ENCODE measurements around the gene UBE2K. TPM values are rescaled to one million over a fixed set of nuclear protein-coding genes. Genes with fewer than 3 reads are reported as not detected.
"Not testable (repeated sequence)": the region's sequence is repeated elsewhere in the genome, so short reads cannot be mapped to it uniquely, and the experiment has no call there.

The UBE2K gene
- total RNA-seq, 1 experiment from 2014 or later = 126 TPM

DNA sequence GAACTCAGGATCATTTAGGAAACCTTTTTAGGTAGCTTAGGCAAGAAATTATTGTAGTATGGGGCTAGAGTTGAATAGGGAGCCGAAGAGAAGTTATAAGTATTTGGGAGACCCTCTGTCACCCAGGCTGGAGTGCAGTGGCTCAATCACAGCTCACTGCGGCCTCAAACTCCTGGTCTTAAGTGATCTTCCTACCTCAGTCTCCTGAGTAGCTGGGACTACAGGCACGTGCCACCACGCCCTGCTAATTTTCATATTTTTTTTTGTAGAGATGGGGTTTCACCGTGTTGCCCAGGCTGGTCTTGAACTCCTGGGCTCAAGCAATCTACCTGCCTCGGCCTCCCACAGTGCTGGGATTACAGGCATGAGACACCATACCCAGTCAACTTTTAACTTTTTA lies 23.3 kb downstream of the UBE2K start:
- H3K36me3 ChIP-seq (ENCODE audit: control insufficient read depth in 1 of 2, insufficient read depth in 2 of 2, low read length in 2 of 2); H2AFZ ChIP-seq (ENCODE audit: low read depth, low read length, poor library complexity, severe bottlenecking); H3K9ac ChIP-seq (ENCODE audit: low read length); DNase-seq (ENCODE audit: low read depth, low spot score); H3K9me3 ChIP-seq (ENCODE audit: control insufficient read depth in 1 of 2, insufficient read depth in 1 of 2, low read depth in 1 of 2, low read length in 2 of 2); H3K4me3 ChIP-seq (replicated peaks in 1 of 2; ENCODE audit: low read depth in 1 of 2, low read length in 2 of 2); intact Hi-C loops (cut with micrococcal nuclease); RAD21 ChIA-PET (ENCODE audit: low non-redundant PET in 1 of 2, low total read pairs in 2 of 2, uncharacterized antibody in 2 of 2, unreplicated experiment in 2 of 2); H3K27ac ChIP-seq (ENCODE audit: low read depth, low read length); CTCF ChIA-PET; ATAC-seq; BruUV-seq (replicated peaks); H3K9me2 ChIP-seq (ENCODE audit: insufficient read depth); H3K4me1 ChIP-seq (ENCODE audit: control insufficient read depth in 1 of 2, insufficient read depth in 2 of 2, low read length in 2 of 2); H3K27me3 ChIP-seq (ENCODE audit: insufficient read depth, low read length); H3K4me2 ChIP-seq (ENCODE audit: low read length): not testable (repeated sequence)
- Histone ChIP-seq H4K20me1 (ENCODE audit: insufficient read depth) (peaks cover 31% of the 10 kb centered on the region; the same call in 1 of the 2 replicates), H3K79me2 (ENCODE audit: insufficient read depth, low read length) (peaks cover 99% of the 10 kb centered on the region)
- POLR2A ChIA-PET = interaction anchor here (1.3 kb wide), 1 partner anchor 83 kb away, joined by 3 read pairs; the partner anchor contains the start of gene SMIM14

DNA sequence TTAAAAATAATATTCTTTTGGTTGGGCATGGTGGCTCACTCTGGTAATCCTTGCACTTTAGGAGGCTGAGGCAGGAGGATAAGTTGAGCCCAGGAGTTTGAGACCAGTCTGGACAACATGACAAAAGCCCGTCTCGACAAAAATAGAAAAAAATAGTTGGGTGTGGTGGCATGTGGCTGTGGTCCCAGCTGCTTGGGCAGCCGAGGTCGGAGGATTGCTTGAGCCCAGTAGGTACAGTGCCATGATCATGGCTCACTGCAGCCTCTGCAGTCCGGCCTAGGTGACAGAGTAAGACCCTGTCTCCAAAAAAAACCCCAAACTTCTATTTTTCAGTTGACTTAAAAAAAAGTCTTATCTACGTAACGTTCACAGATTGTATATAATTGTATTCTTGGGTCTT lies 23.9 kb downstream of the UBE2K start:
- H3K9me3 ChIP-seq (ENCODE audit: control insufficient read depth in 1 of 2, insufficient read depth in 1 of 2, low read depth in 1 of 2, low read length in 2 of 2) = no peaks in the 10 kb centered on the region
- POLR2A ChIA-PET = no interaction called here
- intact Hi-C loops (cut with micrococcal nuclease) = no loop called here
- no peak overlapping the region for H3K27ac ChIP-seq (ENCODE audit: low read depth, low read length)
- no peak overlapping the region for H3K9ac ChIP-seq (ENCODE audit: low read length)
- H3K36me3 ChIP-seq (ENCODE audit: control insufficient read depth in 1 of 2, insufficient read depth in 2 of 2, low read length in 2 of 2) = no peaks in the 10 kb centered on the region
- CTCF ChIA-PET = no interaction called here
- H3K9me2 ChIP-seq (ENCODE audit: insufficient read depth) = no peaks in the 10 kb centered on the region
- H3K79me2 ChIP-seq (ENCODE audit: insufficient read depth, low read length) = peaks cover 99% of the 10 kb centered on the region
- DNase-seq (ENCODE audit: low read depth, low spot score) (no peak), ATAC-seq (no peak)
- no peak overlapping the region for H2AFZ ChIP-seq (ENCODE audit: low read depth, low read length, poor library complexity, severe bottlenecking)
- H3K4me3 ChIP-seq (replicated peaks in 1 of 2; ENCODE audit: low read depth in 1 of 2, low read length in 2 of 2) = no peak overlapping the region
- H3K4me2 ChIP-seq (ENCODE audit: low read length) = no peak overlapping the region
- no peaks in the 10 kb centered on the region for H3K27me3 ChIP-seq (ENCODE audit: insufficient read depth, low read length)
- no peaks in the 10 kb centered on the region for H3K4me1 ChIP-seq (ENCODE audit: control insufficient read depth in 1 of 2, insufficient read depth in 2 of 2, low read length in 2 of 2)
- RAD21 ChIA-PET (ENCODE audit: low non-redundant PET in 1 of 2, low total read pairs in 2 of 2, uncharacterized antibody in 2 of 2, unreplicated experiment in 2 of 2) = no interaction called here
- TF ChIP-seq EGR1 (IDR thresholded peaks at IDR 0.05; ENCODE audit: low read depth) (no peak), POLR2A (IDR thresholded peaks at IDR 0.05; ENCODE audit: borderline replicate concordance, extremely low read depth, insufficient read depth, insufficient read length) (no peak), SP1 (IDR thresholded peaks at IDR 0.05; ENCODE audit: low read depth) (no peak), EZH2phosphoT487 (IDR thresholded peaks at IDR 0.05; ENCODE audit: borderline replicate concordance) (no peak)
- TF ChIP-seq, protein P1, sequence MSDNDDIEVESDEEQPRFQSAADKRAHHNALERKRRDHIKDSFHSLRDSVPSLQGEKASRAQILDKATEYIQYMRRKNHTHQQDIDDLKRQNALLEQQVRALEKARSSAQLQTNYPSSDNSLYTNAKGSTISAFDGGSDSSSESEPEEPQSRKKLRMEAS (IDR thresholded peaks at IDR 0.05) = no peak
- TF ChIP-seq, protein P2, sequence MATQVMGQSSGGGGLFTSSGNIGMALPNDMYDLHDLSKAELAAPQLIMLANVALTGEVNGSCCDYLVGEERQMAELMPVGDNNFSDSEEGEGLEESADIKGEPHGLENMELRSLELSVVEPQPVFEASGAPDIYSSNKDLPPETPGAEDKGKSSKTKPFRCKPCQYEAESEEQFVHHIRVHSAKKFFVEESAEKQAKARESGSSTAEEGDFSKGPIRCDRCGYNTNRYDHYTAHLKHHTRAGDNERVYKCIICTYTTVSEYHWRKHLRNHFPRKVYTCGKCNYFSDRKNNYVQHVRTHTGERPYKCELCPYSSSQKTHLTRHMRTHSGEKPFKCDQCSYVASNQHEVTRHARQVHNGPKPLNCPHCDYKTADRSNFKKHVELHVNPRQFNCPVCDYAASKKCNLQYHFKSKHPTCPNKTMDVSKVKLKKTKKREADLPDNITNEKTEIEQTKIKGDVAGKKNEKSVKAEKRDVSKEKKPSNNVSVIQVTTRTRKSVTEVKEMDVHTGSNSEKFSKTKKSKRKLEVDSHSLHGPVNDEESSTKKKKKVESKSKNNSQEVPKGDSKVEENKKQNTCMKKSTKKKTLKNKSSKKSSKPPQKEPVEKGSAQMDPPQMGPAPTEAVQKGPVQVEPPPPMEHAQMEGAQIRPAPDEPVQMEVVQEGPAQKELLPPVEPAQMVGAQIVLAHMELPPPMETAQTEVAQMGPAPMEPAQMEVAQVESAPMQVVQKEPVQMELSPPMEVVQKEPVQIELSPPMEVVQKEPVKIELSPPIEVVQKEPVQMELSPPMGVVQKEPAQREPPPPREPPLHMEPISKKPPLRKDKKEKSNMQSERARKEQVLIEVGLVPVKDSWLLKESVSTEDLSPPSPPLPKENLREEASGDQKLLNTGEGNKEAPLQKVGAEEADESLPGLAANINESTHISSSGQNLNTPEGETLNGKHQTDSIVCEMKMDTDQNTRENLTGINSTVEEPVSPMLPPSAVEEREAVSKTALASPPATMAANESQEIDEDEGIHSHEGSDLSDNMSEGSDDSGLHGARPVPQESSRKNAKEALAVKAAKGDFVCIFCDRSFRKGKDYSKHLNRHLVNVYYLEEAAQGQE (IDR thresholded peaks at IDR 0.05; ENCODE audit: low read depth) = no peak
- H4K20me1 ChIP-seq (ENCODE audit: insufficient read depth) = peaks cover 32% of the 10 kb centered on the region; the same call in 1 of the 2 replicates
- no TSS peak for BruUV-seq (replicated peaks)
